ENCODE measurements around the gene CNGA4.

DNA sequence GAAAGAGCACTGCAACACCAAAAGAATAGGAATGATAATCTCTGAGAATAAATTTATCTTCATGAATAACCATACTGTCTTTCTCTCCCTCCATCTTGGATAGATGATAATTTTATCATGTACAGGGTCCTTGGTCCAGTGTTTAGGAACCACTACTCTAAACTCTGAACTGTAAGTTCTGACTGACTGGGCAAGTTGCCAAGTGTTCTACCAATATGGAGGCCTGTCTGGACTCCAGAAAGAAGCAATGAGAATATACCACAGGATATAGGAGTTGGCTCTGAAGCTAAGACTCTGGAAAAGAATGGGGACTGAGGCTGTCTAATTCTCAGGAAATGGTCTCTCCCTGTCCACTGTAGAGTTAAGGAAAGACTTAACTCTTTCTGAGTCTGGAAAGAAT lies 6.0 kb upstream of the CNGA4 start:
- TF ChIP-seq, protein P1, sequence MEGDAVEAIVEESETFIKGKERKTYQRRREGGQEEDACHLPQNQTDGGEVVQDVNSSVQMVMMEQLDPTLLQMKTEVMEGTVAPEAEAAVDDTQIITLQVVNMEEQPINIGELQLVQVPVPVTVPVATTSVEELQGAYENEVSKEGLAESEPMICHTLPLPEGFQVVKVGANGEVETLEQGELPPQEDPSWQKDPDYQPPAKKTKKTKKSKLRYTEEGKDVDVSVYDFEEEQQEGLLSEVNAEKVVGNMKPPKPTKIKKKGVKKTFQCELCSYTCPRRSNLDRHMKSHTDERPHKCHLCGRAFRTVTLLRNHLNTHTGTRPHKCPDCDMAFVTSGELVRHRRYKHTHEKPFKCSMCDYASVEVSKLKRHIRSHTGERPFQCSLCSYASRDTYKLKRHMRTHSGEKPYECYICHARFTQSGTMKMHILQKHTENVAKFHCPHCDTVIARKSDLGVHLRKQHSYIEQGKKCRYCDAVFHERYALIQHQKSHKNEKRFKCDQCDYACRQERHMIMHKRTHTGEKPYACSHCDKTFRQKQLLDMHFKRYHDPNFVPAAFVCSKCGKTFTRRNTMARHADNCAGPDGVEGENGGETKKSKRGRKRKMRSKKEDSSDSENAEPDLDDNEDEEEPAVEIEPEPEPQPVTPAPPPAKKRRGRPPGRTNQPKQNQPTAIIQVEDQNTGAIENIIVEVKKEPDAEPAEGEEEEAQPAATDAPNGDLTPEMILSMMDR (IDR thresholded peaks at IDR 0.05) = no peak
- no peak for TF ChIP-seq EZH2 (IDR thresholded peaks at IDR 0.05; ENCODE audit: borderline replicate concordance, insufficient read depth, low read depth, low read length, poor library complexity, severe bottlenecking)

Measured in B cell (primary cell).